Measurements from ENCODE around the gene CRTAP. TPM values are rescaled to one million over a fixed set of nuclear protein-coding genes. Genes with fewer than 3 reads are reported as not detected.
A peak's percentile ranks its signal among the peaks of the same experiment; 100 is the strongest.

The CRTAP gene
- total and polyA plus RNA-seq, 2 of the 13 experiments (the other 11 are each of a cell fraction or from before 2014, with no cell fraction given) = 54.2 to 119 TPM

DNA sequence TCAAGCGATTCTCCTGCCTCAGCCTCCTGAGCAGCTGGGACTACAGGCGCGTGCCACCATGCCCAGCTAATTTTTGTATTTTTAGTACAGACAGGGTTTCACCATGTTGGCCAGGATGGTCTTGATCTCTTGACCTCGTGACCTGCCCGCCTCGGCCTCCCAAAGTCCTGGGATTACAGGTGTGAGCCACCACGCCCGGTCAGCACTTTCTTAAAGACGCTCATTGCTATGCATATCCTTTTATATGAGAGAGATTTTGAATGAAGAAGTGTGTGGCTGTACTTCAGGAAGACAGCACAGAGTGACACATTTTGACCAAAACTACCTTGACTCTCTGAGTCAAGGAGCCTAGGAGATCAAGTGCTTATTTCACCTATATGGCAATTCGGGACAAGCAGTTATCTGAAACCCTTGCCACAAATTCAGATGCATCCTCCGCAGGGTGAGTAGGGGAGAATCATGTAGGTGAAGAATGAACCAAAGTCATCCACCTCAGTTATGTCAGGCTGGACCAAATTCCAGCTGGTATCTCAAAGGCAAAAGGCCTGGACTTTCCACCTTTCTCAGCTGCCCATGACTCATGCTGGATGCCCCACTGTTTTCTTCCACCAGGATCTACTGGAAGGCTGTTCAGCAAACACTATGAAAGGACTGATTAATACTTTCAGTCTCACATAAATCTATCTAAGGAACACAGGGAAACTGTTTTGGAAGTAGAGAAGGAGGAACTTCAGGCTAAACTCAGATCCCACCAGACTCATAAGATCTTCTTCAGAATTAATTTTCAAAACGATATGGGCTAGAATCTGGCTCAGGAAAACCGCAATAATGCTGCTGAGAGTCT is 72.9 kb downstream of the CRTAP start (continued):
- TF ChIP-seq HMG20B (CRISPR knock-in tag; conservative IDR thresholded peaks at IDR 0.05) = no peak
- no peak for TF ChIP-seq HIVEP1 (CRISPR knock-in tag; IDR thresholded peaks at IDR 0.05)
- no peak for TF ChIP-seq ATAD3A (CRISPR knock-in tag; IDR thresholded peaks at IDR 0.05)
- TF ChIP-seq, protein P1, sequence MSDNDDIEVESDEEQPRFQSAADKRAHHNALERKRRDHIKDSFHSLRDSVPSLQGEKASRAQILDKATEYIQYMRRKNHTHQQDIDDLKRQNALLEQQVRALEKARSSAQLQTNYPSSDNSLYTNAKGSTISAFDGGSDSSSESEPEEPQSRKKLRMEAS (IDR thresholded peaks at IDR 0.05) = no peak; the same call in 1 of the 2 replicates
- TF ChIP-seq GFI1 (CRISPR knock-in tag; IDR thresholded peaks at IDR 0.05; ENCODE audit: borderline replicate concordance) = peak; percentile 35; the same call in 1 of the 2 replicates
- no peak for TF ChIP-seq ZNF33A (CRISPR knock-in tag; IDR thresholded peaks at IDR 0.05; ENCODE audit: borderline replicate concordance)
- 0 out of 2 replicates have a peak, but pooled peaks have one; percentile 38 for TF ChIP-seq IRF2 (CRISPR knock-in tag; IDR thresholded peaks at IDR 0.05)
- no peak for TF ChIP-seq KAT2B (IDR thresholded peaks at IDR 0.05; ENCODE audit: borderline replicate concordance, low read depth, low read length)
- no peak for TF ChIP-seq CREBL2 (CRISPR knock-in tag; IDR thresholded peaks at IDR 0.05; ENCODE audit: borderline replicate concordance)
- no peak for TF ChIP-seq ZNF225 (CRISPR knock-in tag; IDR thresholded peaks at IDR 0.05)
- TF ChIP-seq MIER3 (CRISPR knock-in tag; IDR thresholded peaks at IDR 0.05; ENCODE audit: borderline replicate concordance) = no peak
- no peak for TF ChIP-seq ZNF34 (CRISPR knock-in tag; IDR thresholded peaks at IDR 0.05; ENCODE audit: borderline replicate concordance)
- no peak for TF ChIP-seq REL (CRISPR knock-in tag; conservative IDR thresholded peaks at IDR 0.05)
- TF ChIP-seq, protein P2, sequence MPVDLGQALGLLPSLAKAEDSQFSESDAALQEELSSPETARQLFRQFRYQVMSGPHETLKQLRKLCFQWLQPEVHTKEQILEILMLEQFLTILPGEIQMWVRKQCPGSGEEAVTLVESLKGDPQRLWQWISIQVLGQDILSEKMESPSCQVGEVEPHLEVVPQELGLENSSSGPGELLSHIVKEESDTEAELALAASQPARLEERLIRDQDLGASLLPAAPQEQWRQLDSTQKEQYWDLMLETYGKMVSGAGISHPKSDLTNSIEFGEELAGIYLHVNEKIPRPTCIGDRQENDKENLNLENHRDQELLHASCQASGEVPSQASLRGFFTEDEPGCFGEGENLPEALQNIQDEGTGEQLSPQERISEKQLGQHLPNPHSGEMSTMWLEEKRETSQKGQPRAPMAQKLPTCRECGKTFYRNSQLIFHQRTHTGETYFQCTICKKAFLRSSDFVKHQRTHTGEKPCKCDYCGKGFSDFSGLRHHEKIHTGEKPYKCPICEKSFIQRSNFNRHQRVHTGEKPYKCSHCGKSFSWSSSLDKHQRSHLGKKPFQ (CRISPR knock-in tag; IDR thresholded peaks at IDR 0.05; ENCODE audit: insufficient replicate concordance) = no peak
- no peak for TF ChIP-seq ZFP36 (IDR thresholded peaks at IDR 0.05; ENCODE audit: borderline replicate concordance, low read depth, low read length, partially characterized antibody)
- TF ChIP-seq SPEN (CRISPR knock-in tag; IDR thresholded peaks at IDR 0.05; ENCODE audit: low read depth) = no peak; the same call in 1 of the 2 replicates
- peak; percentile 69 for TF ChIP-seq MED1 (CRISPR knock-in tag; IDR thresholded peaks at IDR 0.05)
- 0 out of 2 replicates have a peak, but pooled peaks have one; percentile 47 for TF ChIP-seq ZNF607 (CRISPR knock-in tag; IDR thresholded peaks at IDR 0.05; ENCODE audit: borderline replicate concordance)
- peak; percentile 67; the same call in 1 of the 2 replicates for TF ChIP-seq ZMAT3 (CRISPR knock-in tag; conservative IDR thresholded peaks at IDR 0.05)
- TF ChIP-seq POLR2G (IDR thresholded peaks at IDR 0.05; ENCODE audit: low read depth, low read length) = no peak
- TF ChIP-seq, protein P3, sequence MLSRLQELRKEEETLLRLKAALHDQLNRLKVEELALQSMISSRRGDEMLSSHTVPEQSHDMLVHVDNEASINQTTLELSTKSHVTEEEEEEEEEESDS (CRISPR knock-in tag; IDR thresholded peaks at IDR 0.05; ENCODE audit: borderline replicate concordance) = no peak
- no peak for TF ChIP-seq TEAD2 (CRISPR knock-in tag; IDR thresholded peaks at IDR 0.05)
- TF ChIP-seq FOXO1 (CRISPR knock-in tag; IDR thresholded peaks at IDR 0.05) = peak; percentile 50; the same call in 1 of the 2 replicates
- TF ChIP-seq, protein P4, sequence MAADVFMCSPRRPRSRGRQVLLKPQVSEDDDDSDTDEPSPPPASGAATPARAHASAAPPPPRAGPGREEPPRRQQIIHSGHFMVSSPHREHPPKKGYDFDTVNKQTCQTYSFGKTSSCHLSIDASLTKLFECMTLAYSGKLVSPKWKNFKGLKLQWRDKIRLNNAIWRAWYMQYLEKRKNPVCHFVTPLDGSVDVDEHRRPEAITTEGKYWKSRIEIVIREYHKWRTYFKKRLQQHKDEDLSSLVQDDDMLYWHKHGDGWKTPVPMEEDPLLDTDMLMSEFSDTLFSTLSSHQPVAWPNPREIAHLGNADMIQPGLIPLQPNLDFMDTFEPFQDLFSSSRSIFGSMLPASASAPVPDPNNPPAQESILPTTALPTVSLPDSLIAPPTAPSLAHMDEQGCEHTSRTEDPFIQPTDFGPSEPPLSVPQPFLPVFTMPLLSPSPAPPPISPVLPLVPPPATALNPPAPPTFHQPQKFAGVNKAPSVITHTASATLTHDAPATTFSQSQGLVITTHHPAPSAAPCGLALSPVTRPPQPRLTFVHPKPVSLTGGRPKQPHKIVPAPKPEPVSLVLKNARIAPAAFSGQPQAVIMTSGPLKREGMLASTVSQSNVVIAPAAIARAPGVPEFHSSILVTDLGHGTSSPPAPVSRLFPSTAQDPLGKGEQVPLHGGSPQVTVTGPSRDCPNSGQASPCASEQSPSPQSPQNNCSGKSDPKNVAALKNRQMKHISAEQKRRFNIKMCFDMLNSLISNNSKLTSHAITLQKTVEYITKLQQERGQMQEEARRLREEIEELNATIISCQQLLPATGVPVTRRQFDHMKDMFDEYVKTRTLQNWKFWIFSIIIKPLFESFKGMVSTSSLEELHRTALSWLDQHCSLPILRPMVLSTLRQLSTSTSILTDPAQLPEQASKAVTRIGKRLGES (CRISPR knock-in tag; IDR thresholded peaks at IDR 0.05; ENCODE audit: borderline replicate concordance) = no peak
- no peak for TF ChIP-seq ZNF138 (CRISPR knock-in tag; IDR thresholded peaks at IDR 0.05; ENCODE audit: low read depth)
- TF ChIP-seq KLF11 (CRISPR knock-in tag; IDR thresholded peaks at IDR 0.05) = no peak

All from HepG2 (cell line).